GM21447 (cell line): Measurements from ENCODE around the gene PACSIN2.

ENCODE experiments used
- ATAC-seq: cut with Tn5 transposase; IDR thresholded peaks from one replicate; pipeline ENCODE4 v1.9.1; 2021; ENCODE audit not compliant: unreplicated experiment

PACSIN2 gene

GRCh38 chr22:42866100-42866499 lies 148.8 kb downstream of the PACSIN2 start:
- no peak for ATAC-seq

GRCh38 chr22:42865536-42865935 lies 149.4 kb downstream of the PACSIN2 start:
- no peak for ATAC-seq

- ATAC-seq = no peak
Observed at GRCh38 chr22:42863349-42863961, 151.5 kb downstream of the PACSIN2 start.

DNA sequence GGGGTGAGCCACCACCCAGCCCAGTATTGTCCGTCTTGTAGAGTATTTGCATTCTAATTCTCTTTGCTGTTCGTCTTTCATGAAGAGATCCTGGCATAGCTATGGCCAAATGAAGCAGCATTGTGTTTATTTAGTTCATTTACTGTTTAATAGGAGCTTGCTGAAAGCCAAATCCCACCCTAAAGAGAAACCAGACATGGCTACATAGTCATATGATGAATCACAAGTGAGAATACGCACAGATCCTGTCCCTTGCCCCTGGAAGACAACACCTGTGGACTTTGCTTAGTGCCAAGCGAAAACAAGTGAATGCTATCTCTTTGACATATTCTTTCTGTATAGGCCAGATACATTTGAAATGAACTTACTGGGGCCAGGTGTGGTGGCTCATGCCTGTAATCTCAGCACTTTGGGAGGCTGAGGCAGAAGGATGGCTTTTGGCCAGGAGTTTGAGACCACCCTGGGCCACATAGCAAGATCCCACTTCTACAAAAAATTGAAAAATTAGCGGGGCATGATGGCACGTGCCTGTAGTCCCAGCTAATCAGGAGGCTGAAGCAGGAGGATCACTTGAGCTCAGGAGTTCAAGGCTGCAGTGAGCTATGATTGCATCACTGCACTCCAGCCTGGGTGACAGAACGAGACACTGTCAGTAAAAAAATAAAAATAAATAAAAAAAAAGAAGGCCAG lies 152.8 kb downstream of the PACSIN2 start:
- no peak for ATAC-seq

DNA sequence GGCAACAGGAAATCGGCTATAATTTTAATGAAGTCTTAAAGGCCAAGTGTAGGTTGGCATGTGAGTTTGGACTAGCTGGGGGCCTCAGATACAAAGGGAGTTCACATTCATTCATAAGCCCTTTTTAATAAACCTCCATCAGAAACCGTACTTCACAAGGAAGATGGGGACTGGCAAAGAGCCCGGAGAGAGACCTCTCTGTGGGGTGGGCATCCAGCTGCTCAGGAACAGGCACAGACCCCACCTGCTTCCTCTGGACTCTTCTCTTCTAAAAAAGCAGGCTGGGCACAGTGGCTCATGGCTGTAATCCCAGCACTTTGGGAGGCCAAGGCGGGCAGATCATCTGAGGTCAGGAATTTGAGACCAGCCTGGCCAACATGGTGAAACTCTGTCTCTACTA lies 154.0 kb downstream of the PACSIN2 start:
- no peak for ATAC-seq

GRCh38 chr22:42857845-42858481 lies 157.0 kb downstream of the PACSIN2 start:
- no peak for ATAC-seq

- peak; percentile 72 for ATAC-seq
Observed at GRCh38 chr22:42856865-42857704, 157.9 kb downstream of the PACSIN2 start, which contains the start of gene ARFGAP3. ARFGAP3 (minus strand) TSS chr22:42857273; CDS start chr22:42857182, 91 bp downstream.

DNA sequence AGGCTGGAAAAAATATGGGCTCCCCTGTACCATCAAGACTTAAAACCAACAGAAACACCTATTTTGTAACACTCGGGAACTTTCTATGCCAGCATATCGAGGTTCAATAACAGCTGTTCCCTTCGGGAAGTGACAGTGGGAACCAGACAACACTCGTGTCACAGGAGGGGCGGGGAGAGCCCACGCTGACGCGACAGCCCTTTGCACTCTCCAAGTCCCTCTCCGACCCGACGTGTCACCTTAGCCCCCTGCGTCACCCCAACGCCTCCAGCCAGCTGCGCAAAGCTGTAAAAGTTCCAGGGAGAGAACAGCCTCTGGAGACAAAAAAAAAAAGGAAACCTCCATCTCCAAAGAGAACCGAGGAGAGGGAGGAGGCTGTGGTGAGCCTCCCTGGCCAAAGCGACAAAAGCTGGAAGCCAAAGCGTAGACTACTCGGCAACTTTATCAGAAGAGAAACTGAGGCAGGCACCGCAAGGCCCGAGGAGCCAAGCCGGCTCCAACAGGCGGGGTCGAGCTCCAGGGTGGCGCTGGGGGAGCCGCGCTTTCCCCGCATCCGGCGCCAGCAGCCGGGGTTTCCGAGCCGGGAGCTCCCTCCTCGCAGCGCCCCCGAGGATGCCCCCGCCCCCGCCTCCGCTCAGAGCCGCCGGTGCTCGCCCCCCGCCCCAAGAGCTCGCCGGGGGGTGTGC lies 158.6 kb downstream of the PACSIN2 start:
- ATAC-seq = peak; percentile 27

DNA sequence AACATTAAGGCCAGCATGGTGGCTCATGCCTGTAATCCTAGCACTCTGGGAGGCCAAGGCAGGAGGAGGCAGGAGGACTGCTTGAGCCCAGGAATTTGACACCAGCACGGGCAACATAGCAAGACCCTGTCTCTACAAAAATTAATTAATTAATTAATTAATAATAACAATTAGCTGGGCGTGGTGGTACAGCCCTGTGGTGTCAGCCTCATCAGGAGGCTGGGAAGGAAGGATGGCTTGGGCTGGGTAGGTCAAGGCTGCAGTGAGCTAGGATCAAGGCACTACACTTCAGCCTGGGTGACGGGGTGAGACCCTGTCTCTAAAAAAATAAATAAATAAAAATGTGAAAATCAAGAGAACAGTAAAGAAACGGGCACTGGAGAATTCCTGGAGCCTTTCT lies 159.2 kb downstream of the PACSIN2 start:
- ATAC-seq = no peak

- no peak for ATAC-seq
Observed at GRCh38 chr22:42855211-42855610, 159.7 kb downstream of the PACSIN2 start.

DNA sequence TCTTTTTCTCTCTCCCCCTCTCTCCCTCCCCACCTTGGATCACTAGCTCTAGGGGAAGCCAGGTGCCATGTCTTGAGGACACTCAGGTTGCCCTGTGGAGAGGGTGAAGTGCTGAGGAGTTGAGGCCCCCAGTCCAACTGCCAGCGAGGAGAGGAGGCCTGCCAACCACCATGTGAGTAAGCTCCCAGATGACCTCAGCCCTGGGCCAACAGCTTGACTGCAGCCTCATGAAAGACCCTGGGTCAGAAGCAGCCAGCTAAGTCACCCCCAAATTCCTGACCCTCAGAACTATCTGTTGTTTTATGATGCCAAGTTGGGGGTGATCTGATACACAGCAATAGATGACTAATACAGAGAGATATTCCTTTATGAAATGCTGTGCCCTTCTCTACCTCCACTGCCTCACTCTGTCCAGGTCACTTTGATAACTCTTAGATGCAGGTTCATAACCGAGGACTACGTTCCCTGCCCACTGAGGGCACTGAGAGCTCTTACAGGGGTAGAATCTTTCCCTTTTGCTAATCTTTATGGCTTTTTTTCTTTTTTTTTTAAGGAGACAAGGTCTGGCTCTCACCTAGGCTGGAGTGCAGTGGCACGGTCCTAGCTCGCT lies 165.9 kb downstream of the PACSIN2 start:
- no peak for ATAC-seq

DNA sequence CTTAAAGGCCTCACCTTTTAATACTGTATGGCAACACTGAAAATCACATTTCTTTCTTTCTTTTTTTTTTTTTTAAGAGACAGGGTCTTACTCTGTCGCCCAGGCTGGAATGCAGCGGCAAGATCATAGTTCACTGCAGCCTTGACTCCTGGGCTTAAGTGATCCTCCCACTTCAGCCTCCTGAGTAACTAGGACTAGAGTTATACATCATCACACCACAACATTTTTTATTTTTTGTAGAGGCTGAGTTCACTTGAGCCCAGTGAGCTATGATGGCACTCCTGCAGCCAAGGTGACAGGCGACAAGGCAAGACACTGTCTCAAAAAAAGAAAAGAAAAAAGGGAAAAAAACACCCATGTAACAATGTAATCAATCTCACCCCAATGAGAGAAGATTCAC lies 167.8 kb downstream of the PACSIN2 start:
- ATAC-seq = no peak

DNA sequence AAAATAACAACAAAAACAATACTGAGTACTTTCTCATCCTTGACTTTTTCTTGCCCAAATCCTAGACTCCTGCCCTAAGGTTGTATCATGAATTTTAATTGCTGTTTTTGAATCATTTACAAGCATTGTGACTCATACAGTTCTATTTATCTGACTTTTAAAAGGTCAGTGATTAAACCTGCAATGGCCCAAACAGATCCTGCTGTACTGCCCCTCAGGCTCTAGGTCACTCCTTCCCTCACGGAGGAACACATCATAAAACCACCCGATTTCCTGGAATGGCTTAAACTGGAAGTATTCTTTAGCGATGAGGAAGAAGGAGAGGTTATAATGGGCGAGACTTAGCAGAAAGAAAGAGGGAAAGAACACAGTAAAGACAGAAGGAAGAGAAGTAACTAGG lies 170.2 kb downstream of the PACSIN2 start:
- ATAC-seq = no peak

GRCh38 chr22:42842658-42843370 lies 172.1 kb downstream of the PACSIN2 start:
- ATAC-seq = no peak

DNA sequence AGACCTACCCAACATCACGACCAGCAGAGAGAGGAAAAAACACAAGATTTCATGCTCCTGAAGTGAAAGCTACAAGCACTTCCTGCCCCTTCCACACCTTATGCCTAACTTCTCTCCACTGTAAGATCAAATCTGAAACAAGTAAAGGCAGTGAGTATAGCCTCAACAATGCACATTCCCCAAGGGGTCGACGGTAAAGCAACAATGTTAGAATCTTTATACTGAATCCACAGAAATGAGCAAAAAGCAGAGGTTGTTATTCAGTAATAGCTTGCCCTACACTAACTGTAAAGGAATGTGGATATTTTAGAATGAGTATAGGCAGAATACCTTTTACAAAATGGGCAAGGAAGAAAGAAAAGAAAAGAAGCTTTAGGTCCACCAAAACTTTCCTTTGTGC lies 173.5 kb downstream of the PACSIN2 start:
- no peak for ATAC-seq

DNA sequence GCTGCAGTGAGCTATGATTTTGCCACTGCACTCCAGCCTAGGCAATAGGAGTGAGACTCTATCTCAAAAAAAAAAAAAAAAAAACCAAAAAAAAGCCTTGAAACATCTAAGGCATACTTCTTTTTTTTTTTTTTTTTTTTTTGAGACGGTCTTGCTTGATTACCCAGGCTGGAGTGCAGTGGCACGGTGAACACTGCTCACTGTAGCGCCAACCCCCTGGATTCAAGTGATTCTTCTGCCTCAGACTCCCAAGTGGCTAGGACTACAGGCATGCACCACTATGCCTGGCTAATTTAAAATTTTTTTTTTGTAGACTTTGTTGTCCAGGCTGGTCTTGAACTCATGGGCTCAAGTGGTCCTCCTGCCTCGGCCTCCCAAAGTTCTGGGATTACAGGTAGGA lies 177.4 kb downstream of the PACSIN2 start:
- no peak for ATAC-seq

- no peak for ATAC-seq
Observed at GRCh38 chr22:42836026-42836425, 178.9 kb downstream of the PACSIN2 start.

DNA sequence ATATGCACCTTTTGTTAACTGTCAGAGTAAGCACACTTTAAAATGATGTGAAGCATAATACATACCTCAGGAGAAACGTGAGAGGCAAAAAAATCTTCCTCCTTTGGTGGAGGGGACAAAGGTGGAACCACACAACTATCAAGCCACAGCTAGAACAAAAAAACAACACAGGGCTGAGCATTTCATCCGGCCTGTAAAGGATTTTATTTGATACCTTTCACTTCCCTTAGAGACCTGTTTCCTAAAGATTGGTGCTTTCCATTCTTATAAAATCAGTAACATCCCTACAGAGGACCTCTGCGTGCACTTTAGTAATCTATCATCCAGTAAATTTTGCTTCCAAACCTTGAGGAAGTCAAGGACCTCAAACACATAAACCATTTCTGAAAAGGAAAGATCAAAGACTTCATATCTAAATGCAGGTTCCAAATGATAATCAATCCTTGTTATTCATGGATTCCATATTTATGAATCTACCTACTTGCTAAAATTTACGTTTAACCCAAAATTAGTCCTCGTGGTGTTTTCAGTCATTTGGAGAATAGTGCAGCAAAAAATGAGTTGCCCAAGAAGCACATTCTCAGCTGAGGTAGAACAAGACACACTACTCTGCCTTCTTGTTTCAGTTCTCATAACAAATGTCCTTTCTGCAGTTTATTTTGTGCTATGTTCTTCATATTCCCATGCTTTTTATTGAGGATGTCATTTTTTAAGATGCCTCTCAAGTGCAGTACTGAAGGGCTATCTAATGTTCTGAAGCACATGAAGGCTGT lies 180.6 kb downstream of the PACSIN2 start:
- no peak for ATAC-seq

- no peak for ATAC-seq
Observed at GRCh38 chr22:42833104-42833503, 181.8 kb downstream of the PACSIN2 start.
